NCI-H446 (cell line): ENCODE measurements around the gene TP73.

Source experiments
- DNase-seq, 2 experiments: peaks; one replicate each; lab custom pipeline; 2025; lab: John Stamatoyannopoulos, UW

TP73 gene

GRCh38 chr1:3729594-3730542 is 77.6 kb downstream of the TP73 start:
- DNase-seq, result no peak

GRCh38 chr1:3730543-3731247 is 78.4 kb downstream of the TP73 start:
- DNase-seq, result no peak

- DNase-seq, result no peak
Observed at GRCh38 chr1:3731583-3732433, 79.5 kb downstream of the TP73 start.

- DNase-seq, result no peak
Observed at GRCh38 chr1:3732434-3733093, 80.2 kb downstream of the TP73 start.

- DNase-seq, result no peak
Observed at GRCh38 chr1:3733094-3733882, 81.0 kb downstream of the TP73 start.

- no peak for DNase-seq
Observed at GRCh38 chr1:3733883-3734589, 81.7 kb downstream of the TP73 start.

- DNase-seq, result no peak
Observed at GRCh38 chr1:3734602-3735001, 82.3 kb downstream of the TP73 start.

GRCh38 chr1:3735027-3735681 is 82.8 kb downstream of the TP73 start:
- DNase-seq, result no peak

GRCh38 chr1:3735688-3736087 is 83.4 kb downstream of the TP73 start:
- no peak for DNase-seq

GRCh38 chr1:3736131-3736561 is 83.8 kb downstream of the TP73 start:
- DNase-seq, result no peak

- DNase-seq, result no peak
Observed at GRCh38 chr1:3736708-3737107, 84.4 kb downstream of the TP73 start.

- DNase-seq, result no peak
Observed at GRCh38 chr1:3738943-3739342, 86.6 kb downstream of the TP73 start.

- no peak for DNase-seq
Observed at GRCh38 chr1:3740042-3740441, 87.7 kb downstream of the TP73 start.

GRCh38 chr1:3740752-3741151 is 88.4 kb downstream of the TP73 start:
- no peak for DNase-seq

GRCh38 chr1:3741566-3742438 is 89.5 kb downstream of the TP73 start:
- no peak for DNase-seq

GRCh38 chr1:3742439-3743298 is 90.4 kb downstream of the TP73 start:
- no peak for DNase-seq

- no peak for DNase-seq
Observed at GRCh38 chr1:3743421-3743820, 91.1 kb downstream of the TP73 start.

GRCh38 chr1:3743826-3744225 is 91.5 kb downstream of the TP73 start:
- no peak for DNase-seq
